SKM-1 (cell line): ENCODE data around the gene RGS7BP.

Experiments used
- DNase-seq: peaks from one replicate; lab custom pipeline; 2025; ENCODE audit not compliant: unreplicated experiment; lab: John Stamatoyannopoulos, UW

Gene RGS7BP

DNA sequence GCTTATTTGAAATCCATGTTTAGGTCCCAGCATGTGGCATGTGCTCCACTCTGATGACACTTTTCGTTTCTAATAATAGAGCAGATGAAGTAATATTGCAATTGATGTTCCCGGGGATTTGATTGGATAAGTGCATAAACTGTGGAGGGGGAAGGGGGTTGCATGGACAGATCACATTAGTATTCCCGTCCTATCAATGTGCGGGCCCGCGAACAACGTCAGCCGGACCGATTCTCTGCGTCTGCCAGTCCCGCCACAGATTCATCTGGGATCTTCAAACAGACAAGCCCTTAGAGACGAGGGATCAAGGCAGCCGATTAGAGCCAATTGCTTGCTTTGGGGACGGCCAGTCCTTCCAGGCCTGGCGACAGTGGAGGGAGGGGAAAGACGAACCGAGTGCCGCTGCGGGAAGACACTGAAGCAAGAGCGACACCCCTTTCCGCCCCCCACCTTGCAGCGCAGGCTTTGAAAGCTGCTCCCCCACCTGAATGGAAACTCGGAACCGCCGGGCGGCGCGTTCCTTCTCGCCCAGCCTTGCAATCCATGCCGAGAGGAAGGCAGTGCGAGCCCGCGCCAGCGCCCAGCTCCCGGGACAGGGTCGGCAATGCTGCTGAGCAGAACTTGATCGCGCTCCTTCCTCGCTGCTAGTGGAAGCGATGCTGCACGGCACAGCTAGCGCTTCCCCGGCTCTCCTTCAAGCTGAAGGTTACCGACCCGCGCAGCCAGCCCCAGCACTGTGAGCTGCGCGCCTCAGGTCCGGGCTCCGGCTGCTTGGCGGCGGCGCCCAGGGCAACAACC, at the start of gene RGS7BP:
Gene RGS7BP (plus strand): TSS at position 247 of the 798 bp plus-strand sequence. CDS start 610 bp downstream, outside the sequence.
- no peak for DNase-seq

- DNase-seq = no peak
Measured at GRCh38 chr5:64457846-64458245, 48.0 kb upstream of the RGS7BP start.

DNA sequence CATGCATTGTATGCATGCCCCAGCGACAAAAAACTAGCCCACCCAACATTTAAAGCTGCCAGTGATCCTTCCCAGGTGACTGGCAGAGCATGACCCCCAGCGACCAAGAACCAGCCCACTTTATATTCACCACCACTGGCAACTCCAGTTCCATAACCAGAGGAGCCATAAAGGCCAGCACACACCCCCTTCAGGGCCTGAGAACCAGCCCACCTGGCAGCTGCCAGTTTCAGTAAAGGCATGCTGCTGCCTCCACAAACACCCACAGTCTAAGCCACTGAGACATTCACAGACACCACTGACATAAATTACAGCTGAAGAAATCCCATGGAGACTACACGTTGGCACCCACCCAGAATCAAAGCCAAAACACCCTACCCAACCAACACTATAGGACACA, 46.9 kb upstream of the RGS7BP start:
- no peak for DNase-seq

DNA sequence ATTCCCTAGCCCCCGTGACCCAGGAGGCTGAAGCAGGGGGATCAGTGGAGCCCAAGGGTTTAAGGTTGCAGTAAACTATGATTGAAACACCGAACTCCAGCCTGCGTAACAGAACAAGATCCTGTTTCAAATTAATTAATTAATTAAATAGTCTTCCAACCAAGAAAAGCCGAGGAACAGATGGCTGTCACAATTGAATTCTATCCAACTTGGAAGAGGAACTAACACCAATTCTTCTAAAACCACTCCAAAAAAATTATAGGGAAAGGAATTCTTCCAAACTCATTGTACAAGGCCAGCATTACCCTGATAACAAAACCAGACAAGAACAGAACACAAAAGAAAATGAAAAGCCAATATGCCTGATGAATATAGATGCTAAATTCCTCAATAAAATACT, 43.4 kb upstream of the RGS7BP start:
- DNase-seq = no peak

- DNase-seq = no peak
Measured at GRCh38 chr5:64486163-64486562, 19.7 kb upstream of the RGS7BP start.

GRCh38 chr5:64487283-64487682, 18.5 kb upstream of the RGS7BP start:
- no peak for DNase-seq

DNA sequence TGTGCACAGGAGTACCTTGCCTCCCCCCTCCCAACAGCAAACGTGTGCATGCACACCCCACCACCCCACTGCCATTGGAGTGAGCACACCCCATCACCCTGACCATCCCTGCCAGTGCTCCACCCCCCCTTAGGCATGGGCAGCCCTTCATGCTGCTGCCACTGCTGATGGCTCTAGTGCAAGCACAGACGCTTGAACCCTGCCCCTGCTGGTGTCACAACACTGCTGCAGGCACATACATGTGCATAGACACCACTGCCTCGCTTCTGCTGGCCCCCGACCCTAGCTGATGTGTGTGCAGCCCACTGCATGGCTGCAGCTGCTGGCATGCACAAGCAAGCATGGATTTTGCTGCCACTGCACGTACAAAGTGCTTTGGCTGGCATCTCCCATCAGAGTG, 16.0 kb upstream of the RGS7BP start:
- DNase-seq = no peak

DNA sequence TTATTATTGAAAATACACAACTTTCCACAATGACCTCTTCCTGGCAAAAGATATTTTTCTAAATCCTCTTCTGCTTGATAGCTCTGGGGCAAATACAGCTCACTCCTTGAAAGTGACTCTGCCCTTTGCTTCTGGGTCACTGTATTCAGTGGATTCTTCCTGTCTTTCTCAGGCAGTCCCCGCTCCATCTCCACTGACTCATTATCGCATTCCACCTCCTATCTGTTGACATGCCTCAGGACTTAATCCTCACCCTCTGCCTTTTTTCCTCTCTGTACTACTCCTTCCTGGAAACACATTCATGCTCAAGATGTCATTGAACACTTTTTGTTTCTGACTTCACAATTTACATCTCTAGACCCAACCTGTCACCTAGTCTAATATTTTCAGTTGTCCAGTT, 8.4 kb upstream of the RGS7BP start:
- no peak for DNase-seq

GRCh38 chr5:64502196-64502595, 3.6 kb upstream of the RGS7BP start:
- no peak for DNase-seq

DNA sequence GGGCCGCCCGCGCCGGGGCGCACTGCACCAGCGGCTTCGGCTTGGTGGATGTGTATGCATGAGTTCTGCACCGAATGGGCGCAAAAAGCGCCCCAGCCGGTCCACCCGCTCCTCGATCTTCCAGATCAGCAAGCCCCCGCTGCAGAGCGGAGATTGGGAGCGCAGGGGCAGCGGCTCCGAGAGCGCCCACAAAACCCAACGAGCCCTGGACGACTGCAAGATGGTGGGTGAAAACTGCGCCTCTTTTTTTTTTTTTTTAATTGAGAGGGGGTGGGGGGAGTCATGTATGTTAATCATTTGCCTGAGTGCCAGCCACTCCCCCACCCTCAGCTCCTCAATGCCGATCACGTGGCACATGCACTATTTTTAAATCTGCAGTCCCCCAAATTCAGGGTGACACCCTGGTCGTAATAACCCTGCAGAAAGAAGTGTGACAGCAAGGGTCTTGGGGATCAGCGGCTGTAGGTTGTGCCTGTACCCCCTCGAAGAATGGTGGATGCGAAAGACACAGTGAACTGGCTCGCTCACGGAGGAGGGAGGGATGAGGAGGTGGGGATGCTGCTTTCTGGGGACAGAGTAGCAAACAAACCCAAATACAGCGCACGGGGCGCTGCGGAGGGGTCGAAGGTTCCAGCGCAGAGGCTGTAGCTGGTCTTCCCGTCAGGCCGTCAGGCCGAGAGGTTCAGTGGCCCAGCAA, 900 bp downstream of the RGS7BP start:
- DNase-seq = no peak

- no peak for DNase-seq
Measured at GRCh38 chr5:64507264-64507605, 1.4 kb downstream of the RGS7BP start.

GRCh38 chr5:64509828-64510227, 4.0 kb downstream of the RGS7BP start:
- no peak for DNase-seq

- no peak for DNase-seq
Measured at GRCh38 chr5:64513492-64513891, 7.7 kb downstream of the RGS7BP start.

DNA sequence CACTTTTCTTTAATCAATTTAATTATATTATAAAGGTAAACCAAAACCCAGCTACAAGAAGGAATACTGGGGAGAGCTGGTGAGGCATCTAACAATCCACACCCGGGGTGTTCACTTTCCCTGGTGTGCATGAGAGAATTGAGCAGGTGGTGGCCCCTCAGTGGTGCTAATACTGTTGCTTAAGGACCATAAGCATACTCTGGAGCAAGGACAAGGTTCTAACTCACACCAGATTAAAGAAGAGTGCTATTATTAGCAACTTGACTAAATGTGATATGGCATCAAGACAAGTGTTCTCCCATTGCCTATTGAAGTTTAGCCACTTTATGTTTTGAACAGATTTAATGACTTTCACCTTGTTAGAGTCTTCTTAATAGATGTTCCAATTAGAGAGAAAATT, 8.8 kb downstream of the RGS7BP start:
- DNase-seq = no peak

DNA sequence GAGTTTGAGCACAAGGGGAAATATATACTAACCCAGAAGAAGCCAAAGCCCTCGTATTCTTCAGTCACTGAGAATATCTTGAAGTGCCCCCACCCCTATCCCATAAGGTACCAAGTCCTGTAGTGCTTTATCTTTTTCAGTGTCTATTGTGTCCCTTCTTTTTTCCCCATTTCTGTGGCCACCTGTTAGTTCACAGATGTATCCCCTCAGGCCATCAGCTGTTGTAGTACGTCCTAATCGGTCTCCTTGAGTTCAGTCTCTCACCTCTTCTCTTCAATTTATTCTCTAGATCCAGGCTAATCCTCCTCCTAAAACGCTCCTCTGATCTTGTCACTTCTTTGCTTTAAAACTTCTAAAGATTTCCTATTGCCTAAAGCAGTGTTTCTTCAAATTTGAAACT, 10.4 kb downstream of the RGS7BP start:
- no peak for DNase-seq

DNA sequence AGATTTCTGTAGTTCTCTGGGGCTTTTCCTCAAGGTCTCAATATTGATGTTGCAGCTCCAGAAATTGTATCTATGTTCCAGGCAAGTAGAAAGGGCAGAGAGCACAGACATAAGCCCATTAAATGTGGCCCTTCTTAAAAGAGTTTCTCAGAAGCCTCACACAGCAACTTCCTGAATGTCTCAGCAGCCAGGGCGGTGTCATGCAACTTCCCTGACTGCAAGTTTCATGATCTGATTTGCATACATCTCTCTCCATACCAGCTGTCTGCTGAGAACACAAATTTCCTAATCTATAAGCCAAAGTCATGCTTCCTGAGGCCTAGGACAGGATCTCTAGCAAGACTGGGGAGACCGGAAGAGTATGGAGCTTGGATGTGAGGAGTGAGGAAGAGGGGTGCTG, 13.0 kb downstream of the RGS7BP start:
- DNase-seq = no peak

DNA sequence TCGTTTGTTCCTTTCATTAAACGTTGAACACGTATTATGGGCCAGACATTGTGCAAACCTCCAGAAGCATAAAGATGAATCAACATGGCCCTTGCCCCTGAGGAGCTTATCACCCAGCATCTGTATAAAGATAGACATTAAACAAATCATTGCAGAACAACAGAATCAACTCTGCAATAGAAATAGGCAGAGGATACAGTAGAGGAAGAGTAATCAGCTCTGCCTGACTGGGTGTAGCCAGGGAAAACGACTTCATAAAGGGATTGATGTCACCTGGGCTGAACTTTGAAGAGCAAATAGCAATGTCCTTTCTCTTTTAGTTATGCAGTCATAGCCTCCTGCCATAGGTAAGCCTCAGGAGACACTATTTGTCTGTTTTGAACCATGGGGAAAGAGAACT, 13.4 kb downstream of the RGS7BP start:
- DNase-seq = no peak

DNA sequence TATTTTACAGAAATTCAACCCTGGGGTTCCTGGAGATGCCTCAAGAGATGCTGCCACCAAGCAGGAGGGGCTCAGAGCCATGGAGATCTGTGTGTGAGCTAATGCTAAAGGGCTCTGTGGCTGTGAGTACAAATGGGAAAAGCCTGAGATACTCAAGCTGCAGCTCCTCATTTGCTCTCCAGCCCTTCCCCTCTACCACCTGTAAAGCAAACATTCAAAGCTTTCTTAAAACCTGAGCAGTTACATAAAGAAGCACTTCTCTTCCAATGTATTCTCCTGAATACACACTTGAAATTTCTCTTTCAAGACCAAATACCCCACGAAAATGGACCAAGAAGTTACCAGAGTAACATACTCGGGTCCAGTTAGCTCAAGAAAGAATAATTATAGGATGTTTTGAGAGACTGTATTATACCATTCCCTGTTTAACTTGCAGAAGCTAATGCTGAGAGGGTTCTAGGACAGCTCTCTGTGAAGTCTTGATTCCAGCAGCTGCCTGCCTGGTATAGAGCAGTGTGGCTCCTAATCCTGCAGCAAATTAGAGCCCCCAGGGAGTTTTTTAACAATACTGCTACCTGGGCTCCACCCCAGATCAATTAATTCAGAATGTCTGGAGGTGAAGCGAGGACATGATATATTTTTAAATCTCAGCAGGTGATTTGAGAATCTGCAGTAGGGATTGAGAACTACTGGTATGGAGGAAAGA, 21.1 kb downstream of the RGS7BP start:
- DNase-seq = no peak

GRCh38 chr5:64530076-64530475, 24.3 kb downstream of the RGS7BP start:
- no peak for DNase-seq

DNA sequence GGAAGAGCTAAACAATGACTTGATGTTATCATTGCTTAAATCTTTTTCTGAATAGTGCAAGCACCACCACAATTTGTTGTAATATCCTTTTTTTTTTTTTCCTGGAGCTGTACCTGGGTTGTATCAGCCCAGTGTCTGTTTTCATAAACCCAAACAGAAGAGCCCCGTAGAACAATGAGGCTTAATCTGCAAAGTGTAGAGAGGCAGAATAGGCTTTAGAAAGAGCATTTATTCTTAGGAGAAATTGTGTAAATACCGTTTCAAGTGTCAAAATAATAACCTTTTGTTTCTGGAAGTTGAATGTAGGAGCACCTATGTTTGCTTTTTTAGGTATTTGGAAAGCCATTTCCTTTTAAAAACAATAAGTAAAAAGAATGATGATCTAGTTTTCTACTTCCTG, 26.4 kb downstream of the RGS7BP start:
- DNase-seq = no peak

DNA sequence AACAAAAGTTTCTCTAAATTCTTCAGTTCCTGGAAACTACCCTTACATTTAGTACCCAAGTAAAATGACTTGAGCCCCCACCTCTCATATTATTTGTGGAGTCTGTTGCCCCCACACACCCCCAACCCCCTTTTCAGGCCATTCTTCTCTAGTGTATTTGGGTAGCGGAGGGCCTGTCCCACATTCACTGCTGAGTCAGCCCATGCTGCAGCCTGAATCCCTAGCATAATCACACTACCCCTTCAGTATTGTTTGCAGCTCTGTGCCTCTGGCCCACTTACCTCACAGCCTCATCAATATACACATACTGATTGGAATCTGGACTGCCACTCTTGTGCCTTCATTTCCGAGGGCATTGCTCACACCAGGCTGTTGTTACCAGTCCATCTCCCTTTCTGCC, 26.8 kb downstream of the RGS7BP start:
- DNase-seq = no peak

GRCh38 chr5:64534033-64534432, 28.2 kb downstream of the RGS7BP start:
- no peak for DNase-seq
